ENCODE measurements around the gene WAC. TPM values are rescaled to one million over a fixed set of nuclear protein-coding genes. Genes with fewer than 3 reads are reported as not detected.
"Not testable (repeated sequence)": the region's sequence is repeated elsewhere in the genome, so short reads cannot be mapped to it uniquely, and the experiment has no call there.

WAC gene
- total RNA-seq, 4 donors from 2014 or later: 107 to 117 (median 113) TPM

GRCh38 chr10:28496017-28496416, 36.9 kb upstream of the WAC start:
- ATAC-seq (ENCODE audit: low FRiP score) (no peak), DNase-seq (ENCODE audit: low spot score) (no peak)
- TF ChIP-seq, protein P1, sequence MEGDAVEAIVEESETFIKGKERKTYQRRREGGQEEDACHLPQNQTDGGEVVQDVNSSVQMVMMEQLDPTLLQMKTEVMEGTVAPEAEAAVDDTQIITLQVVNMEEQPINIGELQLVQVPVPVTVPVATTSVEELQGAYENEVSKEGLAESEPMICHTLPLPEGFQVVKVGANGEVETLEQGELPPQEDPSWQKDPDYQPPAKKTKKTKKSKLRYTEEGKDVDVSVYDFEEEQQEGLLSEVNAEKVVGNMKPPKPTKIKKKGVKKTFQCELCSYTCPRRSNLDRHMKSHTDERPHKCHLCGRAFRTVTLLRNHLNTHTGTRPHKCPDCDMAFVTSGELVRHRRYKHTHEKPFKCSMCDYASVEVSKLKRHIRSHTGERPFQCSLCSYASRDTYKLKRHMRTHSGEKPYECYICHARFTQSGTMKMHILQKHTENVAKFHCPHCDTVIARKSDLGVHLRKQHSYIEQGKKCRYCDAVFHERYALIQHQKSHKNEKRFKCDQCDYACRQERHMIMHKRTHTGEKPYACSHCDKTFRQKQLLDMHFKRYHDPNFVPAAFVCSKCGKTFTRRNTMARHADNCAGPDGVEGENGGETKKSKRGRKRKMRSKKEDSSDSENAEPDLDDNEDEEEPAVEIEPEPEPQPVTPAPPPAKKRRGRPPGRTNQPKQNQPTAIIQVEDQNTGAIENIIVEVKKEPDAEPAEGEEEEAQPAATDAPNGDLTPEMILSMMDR (IDR thresholded peaks at IDR 0.05): no peak

GRCh38 chr10:28496481-28496961, 36.4 kb upstream of the WAC start:
- DNase-seq (ENCODE audit: low spot score) (no peak), ATAC-seq (ENCODE audit: low FRiP score) (no peak)

GRCh38 chr10:28497313-28498126, 35.4 kb upstream of the WAC start:
- TF ChIP-seq, protein P1 (IDR thresholded peaks at IDR 0.05): no peak
- ATAC-seq (ENCODE audit: low FRiP score): no peak
- no peak for DNase-seq (ENCODE audit: low spot score)

More at GRCh38 chr10:28496481-28496961, 36.4 kb upstream of the WAC start:
- TF ChIP-seq, protein P1 (IDR thresholded peaks at IDR 0.05): no peak

- DNase-seq (ENCODE audit: low spot score); ATAC-seq (ENCODE audit: low FRiP score): not testable (repeated sequence)
Measured at GRCh38 chr10:28500203-28500602, 32.7 kb upstream of the WAC start.

GRCh38 chr10:28503114-28503513, 29.8 kb upstream of the WAC start:
- ATAC-seq (ENCODE audit: low FRiP score): no peak

DNA sequence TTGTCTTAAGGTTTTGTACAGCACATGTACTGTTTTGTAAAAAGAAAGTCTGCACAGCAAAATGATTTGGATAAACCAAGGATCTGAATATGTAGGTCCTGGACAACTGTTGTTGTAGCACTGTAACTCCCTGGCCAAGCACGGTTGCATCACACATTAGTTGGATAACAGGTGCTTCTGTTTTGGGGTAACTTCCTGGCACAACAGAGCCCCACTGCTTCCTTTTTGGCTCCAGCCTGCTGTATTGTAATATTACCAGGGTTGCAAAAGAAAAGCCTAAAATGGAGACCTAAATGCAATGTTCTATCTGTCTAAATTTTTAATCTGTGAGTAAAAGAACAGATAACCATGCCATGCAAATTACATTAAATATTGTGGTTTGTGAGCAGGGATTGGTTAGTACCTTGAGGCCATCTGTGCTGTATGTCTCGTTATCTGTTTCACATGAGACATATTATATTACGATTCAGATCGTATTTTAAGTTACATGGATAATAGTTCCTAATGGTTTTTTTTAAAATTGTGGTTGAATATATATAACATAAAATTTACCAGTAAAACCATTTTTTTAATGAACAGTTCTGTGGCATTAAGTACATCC, 27.5 kb upstream of the WAC start:
- ATAC-seq (ENCODE audit: low FRiP score) (no peak), DNase-seq (ENCODE audit: low spot score) (no peak)
- TF ChIP-seq, protein P1 (IDR thresholded peaks at IDR 0.05): no peak

More at GRCh38 chr10:28503114-28503513, 29.8 kb upstream of the WAC start:
- no peak for DNase-seq (ENCODE audit: low spot score)
- TF ChIP-seq, protein P1 (IDR thresholded peaks at IDR 0.05): no peak

DNA sequence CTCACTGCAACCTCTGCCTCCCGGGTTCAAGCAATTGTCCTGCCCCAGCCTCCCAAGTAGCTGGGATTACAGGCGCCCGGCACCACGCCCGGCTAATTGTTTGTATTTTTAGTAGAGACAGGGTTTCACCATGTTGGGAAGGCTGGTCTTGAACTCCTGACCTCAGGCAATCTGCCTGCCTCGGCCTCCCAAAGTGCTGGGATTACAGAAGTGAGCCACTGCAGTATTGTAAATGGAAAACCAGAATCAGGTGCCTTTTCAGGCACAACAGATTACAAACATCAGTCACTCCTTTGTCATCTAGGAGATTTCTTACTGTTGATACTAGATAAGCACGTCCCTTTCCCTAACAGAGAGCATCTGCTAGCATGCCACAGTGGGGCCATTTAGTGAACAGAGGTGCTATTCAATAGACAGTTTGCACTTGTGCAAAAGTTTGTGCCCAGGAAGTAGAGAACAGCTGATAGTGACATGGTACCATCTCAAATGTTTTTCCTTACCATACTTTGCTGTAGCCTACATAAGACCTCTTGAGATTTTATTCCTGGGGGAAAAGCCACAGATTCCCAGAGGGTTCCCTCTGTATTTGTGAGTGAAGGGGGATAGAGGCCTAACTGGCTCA, 24.5 kb upstream of the WAC start:
- TF ChIP-seq, protein P1 (IDR thresholded peaks at IDR 0.05): no peak
- ATAC-seq (ENCODE audit: low FRiP score) (no peak), DNase-seq (ENCODE audit: low spot score) (no peak)
